CD14-positive monocyte (primary cell): Measurements from ENCODE around the gene DEF6. TPM values are rescaled to one million over a fixed set of nuclear protein-coding genes. Genes with fewer than 3 reads are reported as not detected.

Source experiments
- DNase-seq, 3 donors: peaks; one replicate each; pipeline ENCODE4 v3.0.0-alpha.2; 2011 to 2022
- H2AFZ ChIP-seq: 2 replicates; pipeline ENCODE4 v1.6.0; 2012; ENCODE audit warnings: mild to moderate bottlenecking, low read depth, low read length, inconsistent platforms; ENCODE audit not compliant: insufficient read depth, poor library complexity, severe bottlenecking
- H3K27ac ChIP-seq, 2 donors: 1 replicate in 1 of 2; 2 replicates in 1 of 2; pipeline ENCODE4 v1.5.1; 2012 to 2013; ENCODE audit warnings: low read length in 2 of 2, control low read depth in 1 of 2, inconsistent platforms in 1 of 2, low read depth in 1 of 2, mild to moderate bottlenecking in 1 of 2
- H3K27me3 ChIP-seq, 2 donors: one replicate each; pipeline versions ENCODE4 v1.6.0 to v1.6.1; 2011 to 2013; ENCODE audit warnings: low read length in 2 of 2; ENCODE audit not compliant: control insufficient read depth in 2 of 2, insufficient read depth in 2 of 2
- H3K36me3 ChIP-seq, 2 donors: replicated peaks in 1 of 2; 1 replicate in 1 of 2; 2 replicates in 1 of 2; pipeline versions ENCODE4 v1.5.1 to v1.6.1; 2012 to 2013; ENCODE audit warnings: low read length in 2 of 2, control low read depth in 1 of 2, inconsistent platforms in 1 of 2, mild to moderate bottlenecking in 1 of 2; ENCODE audit not compliant: insufficient read depth in 2 of 2, control insufficient read depth in 1 of 2
- H3K4me1 ChIP-seq, 2 donors: 1 replicate in 1 of 2; 2 replicates in 1 of 2; pipeline versions ENCODE4 v1.5.1 to v1.6.1; 2012 to 2013; ENCODE audit warnings: low read length in 2 of 2, control low read depth in 1 of 2, inconsistent platforms in 1 of 2, mild to moderate bottlenecking in 1 of 2, moderate library complexity in 1 of 2; ENCODE audit not compliant: insufficient read depth in 2 of 2, control insufficient read depth in 1 of 2
- H3K4me2 ChIP-seq: replicated peaks from 2 replicates; pipeline ENCODE3; 2012; ENCODE audit warnings: low read length, moderate library complexity, mild to moderate bottlenecking; ENCODE audit not compliant: poor library complexity, severe bottlenecking; ENCODE audit errors: extremely low read depth
- H3K4me3 ChIP-seq, 3 experiments: fragments of 200-600 bp in 1 of 3; sonication (generic) in 1 of 3; replicated peaks in 1 of 3; 1 replicate in 2 of 3; 2 replicates in 1 of 3; pipeline ENCODE4 v1.5.1; 2011 to 2013; ENCODE audit warnings: low read length in 3 of 3, mild to moderate bottlenecking in 3 of 3, control low read depth in 2 of 3, low read depth in 2 of 3, inconsistent platforms in 1 of 3, moderate library complexity in 1 of 3
- H3K79me2 ChIP-seq: 2 replicates; pipeline ENCODE4 v1.6.0; 2012; ENCODE audit warnings: mild to moderate bottlenecking, control low read depth, inconsistent platforms, low read length, moderate library complexity; ENCODE audit not compliant: insufficient read depth
- H3K9ac ChIP-seq: 2 replicates; pipeline ENCODE4 v1.6.0; 2017; ENCODE audit warnings: low read length, mild to moderate bottlenecking; ENCODE audit not compliant: insufficient read depth, poor library complexity, severe bottlenecking
- H3K9me3 ChIP-seq, 2 donors: replicated peaks in 1 of 2; 1 replicate in 1 of 2; 2 replicates in 1 of 2; pipeline versions ENCODE4 v1.5.1 to v1.6.1; 2012 to 2013; ENCODE audit warnings: low read length in 2 of 2, control low read depth in 1 of 2; ENCODE audit not compliant: control insufficient read depth in 1 of 2, insufficient read depth in 1 of 2
- H4K20me1 ChIP-seq: 2 replicates; pipeline ENCODE4 v1.6.0; 2012; ENCODE audit warnings: mild to moderate bottlenecking, low read length, control low read depth, moderate library complexity; ENCODE audit not compliant: insufficient read depth
- H3K27ac Mint-ChIP-seq, 7 donors: one replicate each; pipeline ENCODE4 v1.8.0; 2020; ENCODE audit warnings: mild to moderate bottlenecking in 7 of 7, mixed read lengths in 7 of 7, moderate library complexity in 6 of 7, inconsistent platforms in 2 of 7
- H3K27me3 Mint-ChIP-seq, 3 donors: one replicate each; pipeline ENCODE4 v1.8.0; 2021 to 2022; ENCODE audit warnings: low read depth in 3 of 3, mild to moderate bottlenecking in 3 of 3, mixed read lengths in 3 of 3, moderate library complexity in 3 of 3, inconsistent platforms in 1 of 3
- H3K36me3 Mint-ChIP-seq, 2 donors: one replicate each; pipeline ENCODE4 v1.8.0; 2020; ENCODE audit warnings: mixed read lengths in 2 of 2, inconsistent platforms in 1 of 2, mild to moderate bottlenecking in 1 of 2
- H3K4me1 Mint-ChIP-seq: one replicate; pipeline ENCODE4 v1.8.0; 2020; ENCODE audit warnings: mild to moderate bottlenecking, mixed read lengths
- H3K4me3 Mint-ChIP-seq, 2 donors: one replicate each; pipeline ENCODE4 v1.8.0; 2020; ENCODE audit warnings: mild to moderate bottlenecking in 2 of 2, mixed read lengths in 2 of 2, moderate library complexity in 1 of 2
- H3K9me3 Mint-ChIP-seq, 7 donors: one replicate each; pipeline ENCODE4 v1.8.0; 2020 to 2022; ENCODE audit warnings: mixed read lengths in 7 of 7, mild to moderate bottlenecking in 6 of 7, moderate library complexity in 6 of 7, inconsistent platforms in 2 of 7
- CTCF ChIP-seq: fragments of 200-600 bp; IDR thresholded peaks from one replicate; pipeline ENCODE4 v1.8.0; 2022; ENCODE audit warnings: antibody characterized with exemption, mild to moderate bottlenecking
- WGBS: methylation state at CpG from one replicate; pipeline ENCODE4 v1.1.5; 2013; ENCODE audit warnings: missing lambda C conversion rate; ENCODE audit not compliant: insufficient coverage; 5-methylcytosine and 5-hydroxymethylcytosine counted together
- intact Hi-C, 2 donors: fragments of 100-400 bp; cut with micrococcal nuclease; formaldehyde crosslinking; loops; one replicate each; pipeline versions ENCODE4 v1.15.0 to v1.15.1; 2023
- polyA plus RNA-seq, 3 donors: library from polyadenylated mRNA; depleted of rRNA in 1 of 3; unstranded in 2 of 3; stranded (reverse) in 1 of 3; fragments of 300-500 nt in 2 of 3; fragments of >200 nt in 1 of 3; fragmentation: Illumina TruSeq in 2 of 3; gene quantifications; 1 replicate in 2 of 3; 2 replicates in 1 of 3; pipeline ENCODE4 v1.2.3, GENCODE V29; 2012 to 2021

The DEF6 gene
- polyA plus RNA-seq, 3 donors, result 41.2 to 110 (median 59.3) TPM

- 100% methylated on average over 2 of the region's 4 CpGs for WGBS
- peaks cover 0 to 3% (median 0%) of the 10 kb centered on the region in 7 donors for H3K9me3 Mint-ChIP-seq
- H3K27me3 Mint-ChIP-seq, result peaks cover 10 to 18% (median 11%) of the 10 kb centered on the region in 3 donors
- no peak overlapping the region for H3K27ac Mint-ChIP-seq
- H3K27me3 ChIP-seq, result no peaks in the 10 kb centered on the region
- no peak overlapping the region for H3K27ac ChIP-seq
- peaks cover 18% of the 10 kb centered on the region for H3K4me1 Mint-ChIP-seq
- intact Hi-C loops, result no loop called here
- peaks cover 93% of the 10 kb centered on the region for H4K20me1 ChIP-seq
- no peak overlapping the region for H2AFZ ChIP-seq
- no peaks in the 10 kb centered on the region for H3K9me3 ChIP-seq
- TF ChIP-seq CTCF, result no peak
- peaks cover 80 to 90% of the 10 kb centered on the region in 2 donors for H3K36me3 Mint-ChIP-seq
- DNase-seq, result no peak
- H3K4me1 ChIP-seq, result peaks cover 3 to 14% of the 10 kb centered on the region in 2 donors
- no peaks in the 10 kb centered on the region for H3K79me2 ChIP-seq
- H3K4me3 ChIP-seq, result no peak overlapping the region
- peaks cover 29 to 57% of the 10 kb centered on the region in 2 donors for H3K36me3 ChIP-seq
- no peak overlapping the region for H3K4me3 Mint-ChIP-seq
- no peak overlapping the region for H3K4me2 ChIP-seq
- H3K9ac ChIP-seq, result no peak overlapping the region
These were observed 60.1 kb downstream of the DEF6 start for GRCh38 chr6:35357677-35358076.

GRCh38 chr6:35358086-35358485 is 60.5 kb downstream of the DEF6 start:
- Histone ChIP-seq H3K9me3 (no peaks in the 10 kb centered on the region), H4K20me1 (peaks cover 93% of the 10 kb centered on the region), H2AFZ (no peak overlapping the region), H3K4me2 (no peak overlapping the region), H3K4me1 (peaks cover 7 to 18% of the 10 kb centered on the region in 2 donors), H3K79me2 (no peaks in the 10 kb centered on the region), H3K27me3 (no peaks in the 10 kb centered on the region), H3K4me3 (no peak overlapping the region), H3K9ac (no peak overlapping the region), H3K36me3 (peaks cover 27 to 53% of the 10 kb centered on the region in 2 donors), H3K27ac (no peak overlapping the region)
- WGBS, result 86% methylated on average over 3 of the region's 3 CpGs
- peaks cover 79 to 88% of the 10 kb centered on the region in 2 donors for H3K36me3 Mint-ChIP-seq
- H3K27me3 Mint-ChIP-seq, result peaks cover 10 to 18% (median 11%) of the 10 kb centered on the region in 3 donors
- no peak overlapping the region for H3K4me3 Mint-ChIP-seq
- intact Hi-C loops, result no loop called here
- peaks cover 0 to 2% (median 0%) of the 10 kb centered on the region in 7 donors for H3K9me3 Mint-ChIP-seq
- H3K4me1 Mint-ChIP-seq, result peaks cover 22% of the 10 kb centered on the region
- H3K27ac Mint-ChIP-seq, result no peak overlapping the region
- TF ChIP-seq CTCF, result no peak
- no peak for DNase-seq
